Retinal pigment epithelial cell (primary cell): Measurements from ENCODE around the gene CELSR1.
"Not testable (repeated sequence)": the region's sequence is repeated elsewhere in the genome, so short reads cannot be mapped to it uniquely, and the experiment has no call there.

Experiments
- DNase-seq: peaks from one replicate; pipeline ENCODE4 v3.0.0-alpha.2; 2010; ENCODE audit warnings: low read depth
- H3K4me3 ChIP-seq: 2 replicates; pipeline ENCODE4 v1.5.1; 2011; ENCODE audit warnings: mild to moderate bottlenecking, low read length, control low read depth, moderate library complexity
- CTCF ChIP-seq: conservative IDR thresholded peaks from 2 replicates; pipeline ENCODE4 v1.5.1; 2011; ENCODE audit warnings: low read depth, low read length, control low read depth, inconsistent platforms

CELSR1 gene

GRCh38 chr22:46476547-46476941, 60.9 kb downstream of the CELSR1 start:
- DNase-seq, result no peak
- H3K4me3 ChIP-seq, result no peak overlapping the region
- TF ChIP-seq CTCF, result no peak

GRCh38 chr22:46473896-46474557, 63.4 kb downstream of the CELSR1 start:
- TF ChIP-seq CTCF, result no peak
- no peak for DNase-seq
- no peak overlapping the region for H3K4me3 ChIP-seq

GRCh38 chr22:46473021-46473779, 64.2 kb downstream of the CELSR1 start:
- no peak for DNase-seq
- TF ChIP-seq CTCF, result no peak
- no peak overlapping the region for H3K4me3 ChIP-seq

GRCh38 chr22:46472722-46473016, 64.8 kb downstream of the CELSR1 start:
- no peak for DNase-seq
- no peak overlapping the region for H3K4me3 ChIP-seq
- TF ChIP-seq CTCF, result no peak

GRCh38 chr22:46471901-46472721, 65.3 kb downstream of the CELSR1 start:
- no peak for DNase-seq
- H3K4me3 ChIP-seq, result no peak overlapping the region
- no peak for TF ChIP-seq CTCF

- H3K4me3 ChIP-seq, DNase-seq: not testable (repeated sequence)
Measured at GRCh38 chr22:46471330-46471729, 66.1 kb downstream of the CELSR1 start.

- TF ChIP-seq CTCF, result no peak
- DNase-seq, result no peak
- no peak overlapping the region for H3K4me3 ChIP-seq
Measured at GRCh38 chr22:46469711-46470110, 67.7 kb downstream of the CELSR1 start.
